AG09309 (cell line): ENCODE results near the gene EEF2.
"Not testable (repeated sequence)": the region's sequence is repeated elsewhere in the genome, so short reads cannot be mapped to it uniquely, and the experiment has no call there.

ENCODE experiments used
- DNase-seq: peaks from one replicate; pipeline ENCODE4 v3.0.0-alpha.2; 2010; ENCODE audit warnings: low read depth
- H3K4me3 ChIP-seq: 2 replicates; pipeline ENCODE4 v1.5.1; 2011; ENCODE audit warnings: mild to moderate bottlenecking, low read depth, low read length, moderate library complexity; ENCODE audit not compliant: control insufficient read depth
- CTCF ChIP-seq: IDR thresholded peaks from 2 replicates; pipeline ENCODE4 v1.5.1; 2011; ENCODE audit warnings: mild to moderate bottlenecking, low read depth, low read length, inconsistent platforms; ENCODE audit not compliant: insufficient read depth, control insufficient read depth; ENCODE audit errors: missing control alignments

EEF2 gene

GRCh38 chr19:3944018-3944721, 41.1 kb downstream of the EEF2 start:
- H3K4me3 ChIP-seq: no peak overlapping the region
- no peak for DNase-seq
- no peak for TF ChIP-seq CTCF

- DNase-seq: no peak
- H3K4me3 ChIP-seq: no peak overlapping the region
- no peak for TF ChIP-seq CTCF
Observed at GRCh38 chr19:3942790-3943409, 42.4 kb downstream of the EEF2 start.

- not testable (repeated sequence) for H3K4me3 ChIP-seq, DNase-seq
Observed at GRCh38 chr19:3938300-3938950, 46.8 kb downstream of the EEF2 start.

GRCh38 chr19:3936506-3937442, 48.5 kb downstream of the EEF2 start:
- no peak overlapping the region for H3K4me3 ChIP-seq
- TF ChIP-seq CTCF: no peak
- no peak for DNase-seq

- no peak for DNase-seq
- TF ChIP-seq CTCF: no peak
- no peak within 1 kb of the TSS for H3K4me3 ChIP-seq
Observed at GRCh38 chr19:3932931-3933810, 52.1 kb downstream of the EEF2 start, which contains the start of gene NMRK2. Gene NMRK2, plus strand, starts transcription at chr19:3933069. Its CDS starts 603 bp downstream, at chr19:3933672.

- H3K4me3 ChIP-seq: no peak overlapping the region
- TF ChIP-seq CTCF: no peak
- no peak for DNase-seq
Observed at GRCh38 chr19:3931041-3931440, 54.2 kb downstream of the EEF2 start.
